ENCODE results near the gene SNRPN. TPM values are rescaled to one million over a fixed set of nuclear protein-coding genes. Genes with fewer than 3 reads are reported as not detected.

Gene SNRPN
- total RNA-seq, 4 donors from 2014 or later, result 42.1 to 67.8 (median 48.3) TPM

DNA sequence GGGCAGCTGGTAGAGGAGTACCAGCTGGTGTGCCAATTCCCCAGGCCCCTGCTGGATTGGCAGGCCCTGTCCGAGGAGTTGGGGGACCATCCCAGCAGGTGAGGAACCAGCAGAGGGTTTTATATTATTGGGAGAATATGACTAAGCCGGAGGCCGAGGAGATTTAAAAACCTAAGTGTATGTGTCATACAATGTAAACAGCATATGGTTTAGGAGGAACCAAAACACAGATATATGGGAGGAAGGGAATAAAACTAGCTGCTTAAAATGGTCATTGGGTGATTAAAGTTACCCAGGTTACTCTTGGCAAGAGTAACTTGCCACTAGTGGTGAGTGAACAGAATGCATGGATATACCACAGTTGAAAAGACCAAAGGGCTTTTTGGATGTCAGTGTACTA lies 22.1 kb downstream of the SNRPN start:
- DNase-seq (ENCODE audit: low spot score in 2 of 2), result no peak
- H3K9me3 ChIP-seq, result no peaks in the 10 kb centered on the region

DNA sequence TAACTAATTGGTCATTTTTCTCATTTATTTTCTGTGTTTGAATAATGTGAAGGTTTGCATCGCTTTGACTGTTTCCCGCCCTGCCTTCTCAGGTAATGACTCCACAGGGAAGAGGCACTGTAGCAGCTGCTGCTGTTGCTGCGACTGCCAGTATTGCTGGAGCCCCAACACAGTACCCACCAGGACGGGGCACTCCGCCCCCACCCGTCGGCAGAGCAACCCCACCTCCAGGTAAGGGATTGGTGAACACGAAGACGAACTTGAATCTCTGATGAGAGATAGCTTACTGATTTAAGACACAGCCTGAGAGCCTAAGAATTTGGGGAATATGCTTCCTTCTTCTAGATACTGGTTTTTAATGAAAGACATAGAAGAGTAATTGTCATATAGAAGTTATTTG lies 22.9 kb downstream of the SNRPN start:
- no peaks in the 10 kb centered on the region for H3K27me3 ChIP-seq
- 89% methylated on average over 9 of the region's 9 CpGs for WGBS
- no peak overlapping the region for H3K4me3 ChIP-seq
- TF ChIP-seq POLR2AphosphoS5 (IDR thresholded peaks at IDR 0.05) (no peak), POLR2A (IDR thresholded peaks at IDR 0.05) (no peak), EP300 (IDR thresholded peaks at IDR 0.05) (no peak)
- TF ChIP-seq, protein P1, sequence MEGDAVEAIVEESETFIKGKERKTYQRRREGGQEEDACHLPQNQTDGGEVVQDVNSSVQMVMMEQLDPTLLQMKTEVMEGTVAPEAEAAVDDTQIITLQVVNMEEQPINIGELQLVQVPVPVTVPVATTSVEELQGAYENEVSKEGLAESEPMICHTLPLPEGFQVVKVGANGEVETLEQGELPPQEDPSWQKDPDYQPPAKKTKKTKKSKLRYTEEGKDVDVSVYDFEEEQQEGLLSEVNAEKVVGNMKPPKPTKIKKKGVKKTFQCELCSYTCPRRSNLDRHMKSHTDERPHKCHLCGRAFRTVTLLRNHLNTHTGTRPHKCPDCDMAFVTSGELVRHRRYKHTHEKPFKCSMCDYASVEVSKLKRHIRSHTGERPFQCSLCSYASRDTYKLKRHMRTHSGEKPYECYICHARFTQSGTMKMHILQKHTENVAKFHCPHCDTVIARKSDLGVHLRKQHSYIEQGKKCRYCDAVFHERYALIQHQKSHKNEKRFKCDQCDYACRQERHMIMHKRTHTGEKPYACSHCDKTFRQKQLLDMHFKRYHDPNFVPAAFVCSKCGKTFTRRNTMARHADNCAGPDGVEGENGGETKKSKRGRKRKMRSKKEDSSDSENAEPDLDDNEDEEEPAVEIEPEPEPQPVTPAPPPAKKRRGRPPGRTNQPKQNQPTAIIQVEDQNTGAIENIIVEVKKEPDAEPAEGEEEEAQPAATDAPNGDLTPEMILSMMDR (IDR thresholded peaks at IDR 0.05), result no peak
- DNase-seq (ENCODE audit: low spot score in 2 of 2), result no peak
- peaks cover 4% of the 10 kb centered on the region for H3K9me3 ChIP-seq
- H3K27ac ChIP-seq, result no peak overlapping the region
- H3K36me3 ChIP-seq, result peaks cover 89% of the 10 kb centered on the region
- no peaks in the 10 kb centered on the region for H3K4me1 ChIP-seq

More for the DNA sequence above, 22.1 kb downstream of the SNRPN start:
- Histone ChIP-seq H3K27ac (no peak overlapping the region), H3K27me3 (no peaks in the 10 kb centered on the region), H3K4me3 (no peak overlapping the region), H3K36me3 (peaks cover 83% of the 10 kb centered on the region), H3K4me1 (no peaks in the 10 kb centered on the region)
- no peak for TF ChIP-seq EP300 (IDR thresholded peaks at IDR 0.05)
- TF ChIP-seq POLR2AphosphoS5 (IDR thresholded peaks at IDR 0.05), result no peak
- no peak for TF ChIP-seq POLR2A (IDR thresholded peaks at IDR 0.05)
- TF ChIP-seq, protein P1 (IDR thresholded peaks at IDR 0.05), result no peak
- 93% methylated on average over 3 of the region's 3 CpGs for WGBS

DNA sequence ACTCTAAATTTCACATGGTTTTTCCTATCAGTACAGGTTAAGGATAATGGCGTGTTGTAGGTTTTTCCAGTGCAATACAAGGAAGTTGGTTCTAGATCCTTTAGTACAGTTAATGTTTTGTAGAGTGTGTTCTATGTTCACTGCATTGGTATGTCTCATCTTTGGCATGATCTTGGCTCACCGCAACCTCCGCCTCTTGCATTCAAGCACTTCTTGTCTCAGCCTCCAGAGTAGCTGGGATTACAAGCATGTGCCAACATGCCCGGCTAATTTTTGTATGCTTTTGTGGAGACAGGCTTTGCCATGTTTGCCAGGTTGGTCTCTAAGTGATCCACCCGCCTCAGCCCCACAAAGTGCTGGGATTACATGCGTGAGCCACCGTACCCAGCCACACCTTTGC lies 30.4 kb downstream of the SNRPN start:
- H3K9me3 ChIP-seq, result peaks cover 8% of the 10 kb centered on the region
- peaks cover 60% of the 10 kb centered on the region for H3K36me3 ChIP-seq
- TF ChIP-seq POLR2A (IDR thresholded peaks at IDR 0.05) (no peak), POLR2AphosphoS5 (IDR thresholded peaks at IDR 0.05) (no peak), EP300 (IDR thresholded peaks at IDR 0.05) (no peak)
- TF ChIP-seq, protein P1 (IDR thresholded peaks at IDR 0.05), result no peak
- H3K4me1 ChIP-seq, result no peaks in the 10 kb centered on the region
- H3K27ac ChIP-seq, result no peak overlapping the region
- DNase-seq (ENCODE audit: low spot score in 2 of 2), result no peak
- H3K4me3 ChIP-seq, result no peak overlapping the region
- H3K27me3 ChIP-seq, result no peaks in the 10 kb centered on the region
- 87% methylated on average over 7 of the region's 7 CpGs for WGBS

DNA sequence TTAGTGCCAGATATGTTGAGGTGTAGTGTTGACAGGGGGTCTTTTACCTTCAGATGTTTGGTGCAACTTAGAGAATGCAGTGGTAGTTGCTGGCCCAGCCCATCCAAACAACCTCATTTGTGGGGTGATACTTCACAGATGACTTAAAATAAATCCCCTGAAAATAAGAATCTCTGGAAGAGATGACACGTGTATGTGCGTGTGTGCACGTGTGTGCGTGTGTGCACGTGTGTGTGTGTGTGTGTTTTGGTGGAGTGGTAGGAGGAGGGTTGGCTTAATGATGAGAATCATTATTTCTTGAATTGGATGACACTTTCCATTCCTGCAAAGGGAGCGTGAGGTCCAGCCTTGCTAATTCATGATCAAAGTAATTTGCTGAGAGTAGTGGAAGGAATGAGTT lies 31.9 kb downstream of the SNRPN start:
- H3K27ac ChIP-seq, result no peak overlapping the region
- peaks cover 8% of the 10 kb centered on the region for H3K9me3 ChIP-seq
- no peaks in the 10 kb centered on the region for H3K4me1 ChIP-seq
- WGBS, result 89% methylated on average over 6 of the region's 6 CpGs
- no peaks in the 10 kb centered on the region for H3K27me3 ChIP-seq
- DNase-seq (ENCODE audit: low spot score in 2 of 2), result no peak
- H3K36me3 ChIP-seq, result peaks cover 46% of the 10 kb centered on the region
- no peak for TF ChIP-seq POLR2A (IDR thresholded peaks at IDR 0.05)
- TF ChIP-seq EP300 (IDR thresholded peaks at IDR 0.05), result no peak
- TF ChIP-seq, protein P1 (IDR thresholded peaks at IDR 0.05), result no peak
- TF ChIP-seq POLR2AphosphoS5 (IDR thresholded peaks at IDR 0.05), result no peak
- no peak overlapping the region for H3K4me3 ChIP-seq

DNA sequence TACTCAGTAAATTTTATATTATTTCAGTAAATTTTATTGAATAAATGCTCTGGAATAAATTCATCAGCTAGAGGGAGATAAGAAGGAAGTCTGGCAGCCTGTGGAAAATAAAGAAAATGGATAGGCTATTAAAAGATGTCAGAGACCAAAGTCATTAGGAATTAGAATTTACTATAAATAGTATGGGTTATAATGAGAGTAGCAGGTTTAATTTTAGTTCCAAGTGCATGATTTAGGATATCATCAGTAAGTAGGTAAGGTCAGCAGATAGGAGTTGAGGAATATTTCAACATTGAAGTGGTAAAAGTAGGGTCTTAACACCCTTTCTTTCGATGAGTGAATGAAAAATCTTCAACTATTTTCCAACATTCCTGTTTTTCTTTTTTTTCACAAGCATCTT lies 64.6 kb downstream of the SNRPN start:
- no peak for TF ChIP-seq POLR2A (IDR thresholded peaks at IDR 0.05)
- no peak for TF ChIP-seq EP300 (IDR thresholded peaks at IDR 0.05)
- TF ChIP-seq, protein P1 (IDR thresholded peaks at IDR 0.05), result no peak
- no peak for TF ChIP-seq POLR2AphosphoS5 (IDR thresholded peaks at IDR 0.05)
- H3K27ac ChIP-seq, result no peak overlapping the region
- H3K27me3 ChIP-seq, result no peaks in the 10 kb centered on the region
- H3K4me3 ChIP-seq, result no peak overlapping the region
- 76% methylated on average over 1 of the region's 1 CpG for WGBS
- no peak for DNase-seq (ENCODE audit: low spot score in 2 of 2)
- H3K36me3 ChIP-seq, result peaks cover 5% of the 10 kb centered on the region
- peaks cover 27% of the 10 kb centered on the region for H3K9me3 ChIP-seq
- no peaks in the 10 kb centered on the region for H3K4me1 ChIP-seq
